Measurements from ENCODE around the gene TSPAN14.
"Not testable (repeated sequence)": the region's sequence is repeated elsewhere in the genome, so short reads cannot be mapped to it uniquely, and the experiment has no call there.

TSPAN14 gene

GRCh38 chr10:80412486-80412885 is 41.6 kb upstream of the TSPAN14 start:
- no peak overlapping the region for H3K9ac ChIP-seq (ENCODE audit: low read length)
- H3K4me3 ChIP-seq (ENCODE audit: low read length), result no peak overlapping the region
- peaks cover 29% of the 10 kb centered on the region for H3K27me3 ChIP-seq (ENCODE audit: control insufficient read depth, insufficient read depth, low read length)
- H3K4me1 ChIP-seq (ENCODE audit: control insufficient read depth, low read depth, low read length), result peaks cover 32% of the 10 kb centered on the region
- no peak overlapping the region for H3K27ac ChIP-seq (ENCODE audit: low read length)
- H3K36me3 ChIP-seq (ENCODE audit: control insufficient read depth, low read depth, low read length), result no peaks in the 10 kb centered on the region
- H3K9me3 ChIP-seq (ENCODE audit: control insufficient read depth, low read depth, low read length), result no peaks in the 10 kb centered on the region

GRCh38 chr10:80413271-80413996 is 40.7 kb upstream of the TSPAN14 start:
- Histone ChIP-seq H3K4me3 (ENCODE audit: low read length) (no peak overlapping the region), H3K9ac (ENCODE audit: low read length) (no peak overlapping the region), H3K9me3 (ENCODE audit: control insufficient read depth, low read depth, low read length) (no peaks in the 10 kb centered on the region), H3K4me1 (ENCODE audit: control insufficient read depth, low read depth, low read length) (peaks cover 39% of the 10 kb centered on the region), H3K27me3 (ENCODE audit: control insufficient read depth, insufficient read depth, low read length) (peaks cover 25% of the 10 kb centered on the region), H3K27ac (ENCODE audit: low read length) (no peak overlapping the region), H3K36me3 (ENCODE audit: control insufficient read depth, low read depth, low read length) (no peaks in the 10 kb centered on the region)

- Histone ChIP-seq H3K9ac (ENCODE audit: low read length) (no peak overlapping the region), H3K27me3 (ENCODE audit: control insufficient read depth, insufficient read depth, low read length) (peaks cover 21% of the 10 kb centered on the region), H3K27ac (ENCODE audit: low read length) (no peak overlapping the region), H3K9me3 (ENCODE audit: control insufficient read depth, low read depth, low read length) (no peaks in the 10 kb centered on the region), H3K4me1 (ENCODE audit: control insufficient read depth, low read depth, low read length) (peaks cover 35% of the 10 kb centered on the region), H3K36me3 (ENCODE audit: control insufficient read depth, low read depth, low read length) (no peaks in the 10 kb centered on the region), H3K4me3 (ENCODE audit: low read length) (no peak overlapping the region)
Observed at GRCh38 chr10:80414142-80414895, 39.8 kb upstream of the TSPAN14 start.

GRCh38 chr10:80415734-80416478 is 38.2 kb upstream of the TSPAN14 start:
- Histone ChIP-seq H3K27me3 (ENCODE audit: control insufficient read depth, insufficient read depth, low read length) (peaks cover 15% of the 10 kb centered on the region), H3K9me3 (ENCODE audit: control insufficient read depth, low read depth, low read length) (no peaks in the 10 kb centered on the region), H3K27ac (ENCODE audit: low read length) (no peak overlapping the region), H3K4me1 (ENCODE audit: control insufficient read depth, low read depth, low read length) (peaks cover 31% of the 10 kb centered on the region), H3K36me3 (ENCODE audit: control insufficient read depth, low read depth, low read length) (no peaks in the 10 kb centered on the region), H3K9ac (ENCODE audit: low read length) (no peak overlapping the region), H3K4me3 (ENCODE audit: low read length) (no peak overlapping the region)

- H3K9me3 ChIP-seq (ENCODE audit: control insufficient read depth, low read depth, low read length), result no peaks in the 10 kb centered on the region
Observed at GRCh38 chr10:80416479-80417098, 37.5 kb upstream of the TSPAN14 start.

GRCh38 chr10:80417256-80417655 is 36.9 kb upstream of the TSPAN14 start:
- H3K27ac ChIP-seq (ENCODE audit: low read length); H3K9ac ChIP-seq (ENCODE audit: low read length); H3K9me3 ChIP-seq (ENCODE audit: control insufficient read depth, low read depth, low read length); H3K36me3 ChIP-seq (ENCODE audit: control insufficient read depth, low read depth, low read length): not testable (repeated sequence)
- Histone ChIP-seq H3K27me3 (ENCODE audit: control insufficient read depth, insufficient read depth, low read length) (peaks cover 15% of the 10 kb centered on the region), H3K4me3 (ENCODE audit: low read length) (peak overlapping the region; percentile 20), H3K4me1 (ENCODE audit: control insufficient read depth, low read depth, low read length) (peaks cover 31% of the 10 kb centered on the region)

More at GRCh38 chr10:80416479-80417098, 37.5 kb upstream of the TSPAN14 start:
- Histone ChIP-seq H3K4me3 (ENCODE audit: low read length) (peak overlapping the region; percentile 2), H3K27ac (ENCODE audit: low read length) (no peak overlapping the region), H3K4me1 (ENCODE audit: control insufficient read depth, low read depth, low read length) (peaks cover 31% of the 10 kb centered on the region), H3K9ac (ENCODE audit: low read length) (no peak overlapping the region), H3K27me3 (ENCODE audit: control insufficient read depth, insufficient read depth, low read length) (peaks cover 15% of the 10 kb centered on the region), H3K36me3 (ENCODE audit: control insufficient read depth, low read depth, low read length) (peaks cover 3% of the 10 kb centered on the region)

- no peak overlapping the region for H3K27ac ChIP-seq (ENCODE audit: low read length)
- H3K9ac ChIP-seq (ENCODE audit: low read length), result no peak overlapping the region
- H3K4me3 ChIP-seq (ENCODE audit: low read length), result no peak overlapping the region
- H3K9me3 ChIP-seq (ENCODE audit: control insufficient read depth, low read depth, low read length), result no peaks in the 10 kb centered on the region
- peaks cover 34% of the 10 kb centered on the region for H3K36me3 ChIP-seq (ENCODE audit: control insufficient read depth, low read depth, low read length)
- peaks cover 6% of the 10 kb centered on the region for H3K27me3 ChIP-seq (ENCODE audit: control insufficient read depth, insufficient read depth, low read length)
- peaks cover 16% of the 10 kb centered on the region for H3K4me1 ChIP-seq (ENCODE audit: control insufficient read depth, low read depth, low read length)
Observed at GRCh38 chr10:80421050-80421706, 32.9 kb upstream of the TSPAN14 start.

GRCh38 chr10:80421707-80422536 is 32.2 kb upstream of the TSPAN14 start:
- Histone ChIP-seq H3K9me3 (ENCODE audit: control insufficient read depth, low read depth, low read length) (no peaks in the 10 kb centered on the region), H3K36me3 (ENCODE audit: control insufficient read depth, low read depth, low read length) (peaks cover 39% of the 10 kb centered on the region), H3K4me1 (ENCODE audit: control insufficient read depth, low read depth, low read length) (peaks cover 9% of the 10 kb centered on the region), H3K27ac (ENCODE audit: low read length) (no peak overlapping the region), H3K27me3 (ENCODE audit: control insufficient read depth, insufficient read depth, low read length) (no peaks in the 10 kb centered on the region), H3K4me3 (ENCODE audit: low read length) (no peak overlapping the region), H3K9ac (ENCODE audit: low read length) (no peak overlapping the region)

GRCh38 chr10:80425901-80426300 is 28.2 kb upstream of the TSPAN14 start:
- no peak overlapping the region for H3K9ac ChIP-seq (ENCODE audit: low read length)
- H3K36me3 ChIP-seq (ENCODE audit: control insufficient read depth, low read depth, low read length), result peaks cover 58% of the 10 kb centered on the region
- H3K4me1 ChIP-seq (ENCODE audit: control insufficient read depth, low read depth, low read length), result no peaks in the 10 kb centered on the region

GRCh38 chr10:80427541-80427940 is 26.6 kb upstream of the TSPAN14 start:
- H3K27ac ChIP-seq (ENCODE audit: low read length), result no peak overlapping the region
- peaks cover 65% of the 10 kb centered on the region for H3K36me3 ChIP-seq (ENCODE audit: control insufficient read depth, low read depth, low read length)
- H3K9me3 ChIP-seq (ENCODE audit: control insufficient read depth, low read depth, low read length), result no peaks in the 10 kb centered on the region
- no peaks in the 10 kb centered on the region for H3K27me3 ChIP-seq (ENCODE audit: control insufficient read depth, insufficient read depth, low read length)
- H3K9ac ChIP-seq (ENCODE audit: low read length), result no peak overlapping the region
- no peak overlapping the region for H3K4me3 ChIP-seq (ENCODE audit: low read length)
- H3K4me1 ChIP-seq (ENCODE audit: control insufficient read depth, low read depth, low read length), result no peaks in the 10 kb centered on the region

More at GRCh38 chr10:80425901-80426300, 28.2 kb upstream of the TSPAN14 start:
- H3K27me3 ChIP-seq (ENCODE audit: control insufficient read depth, insufficient read depth, low read length), result no peaks in the 10 kb centered on the region
- H3K9me3 ChIP-seq (ENCODE audit: control insufficient read depth, low read depth, low read length), result no peaks in the 10 kb centered on the region
- no peak overlapping the region for H3K27ac ChIP-seq (ENCODE audit: low read length)
- no peak overlapping the region for H3K4me3 ChIP-seq (ENCODE audit: low read length)
